ENCODE measurements around the gene UCP2.

The UCP2 gene

GRCh38 chr11:73956876-73957653 lies 25.6 kb downstream of the UCP2 start:
- H3K4me3 ChIP-seq (ENCODE audit: low read depth, low read length), result no peak overlapping the region
- no peak for TF ChIP-seq CTCF (IDR thresholded peaks at IDR 0.05; ENCODE audit: low read depth, low read length)

- H3K4me3 ChIP-seq (ENCODE audit: low read depth, low read length), result no peak overlapping the region
- TF ChIP-seq CTCF (IDR thresholded peaks at IDR 0.05; ENCODE audit: low read depth, low read length), result no peak
These were observed 30.8 kb downstream of the UCP2 start for GRCh38 chr11:73951797-73952196.

- H3K4me3 ChIP-seq (ENCODE audit: low read depth, low read length), result no peak within 1 kb of the TSS
- no peak for TF ChIP-seq CTCF (IDR thresholded peaks at IDR 0.05; ENCODE audit: low read depth, low read length)
These were observed 31.6 kb downstream of the UCP2 start, which contains the start of gene DNAJB13 for GRCh38 chr11:73950869-73951710. DNAJB13 (plus strand) TSS chr11:73951026; CDS start chr11:73951070, 44 bp downstream.

GRCh38 chr11:73949912-73950311 lies 32.7 kb downstream of the UCP2 start:
- TF ChIP-seq CTCF (IDR thresholded peaks at IDR 0.05; ENCODE audit: low read depth, low read length), result no peak
- H3K4me3 ChIP-seq (ENCODE audit: low read depth, low read length), result no peak overlapping the region

GRCh38 chr11:73949246-73949645 lies 33.4 kb downstream of the UCP2 start:
- TF ChIP-seq CTCF (IDR thresholded peaks at IDR 0.05; ENCODE audit: low read depth, low read length), result no peak
- H3K4me3 ChIP-seq (ENCODE audit: low read depth, low read length), result no peak overlapping the region

- no peak for TF ChIP-seq CTCF (IDR thresholded peaks at IDR 0.05; ENCODE audit: low read depth, low read length)
These were observed 35.7 kb downstream of the UCP2 start for GRCh38 chr11:73946798-73947458.

More at GRCh38 chr11:73946798-73947458, 35.7 kb downstream of the UCP2 start:
- H3K4me3 ChIP-seq (ENCODE audit: low read depth, low read length), result no peak overlapping the region

Measured in WI38 (cell line).